HL-60/S4 (cell line): Measurements from ENCODE around the gene ARHGAP29.
"Not testable (repeated sequence)": the region's sequence is repeated elsewhere in the genome, so short reads cannot be mapped to it uniquely, and the experiment has no call there.

ENCODE experiments used
- in situ Hi-C: fragments of 300-500 bp; cut with MboI; formaldehyde crosslinking; loops from 2 replicates; pipeline ENCODE4 v1.14.3; 2022; ENCODE audit warnings: low sequenced_read_pairs

The ARHGAP29 gene

DNA sequence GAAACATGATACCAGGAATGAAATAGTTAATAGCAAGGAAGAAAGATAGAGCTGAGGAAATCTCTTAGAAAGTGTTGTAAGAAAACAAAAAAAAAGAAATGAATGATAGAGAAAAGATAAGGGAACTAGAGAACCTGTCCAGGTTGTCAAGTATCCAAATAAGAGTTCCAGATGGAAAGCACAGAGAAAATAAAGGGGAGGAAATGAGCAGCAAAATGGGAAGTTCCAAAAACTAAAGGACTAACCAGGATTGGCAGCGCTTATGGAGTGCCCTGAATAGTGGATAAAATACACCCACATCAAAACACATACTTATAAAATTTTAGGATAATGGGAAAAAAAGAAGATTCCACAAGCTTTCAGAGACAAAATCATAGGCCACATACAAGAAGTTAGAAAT is 55.2 kb downstream of the ARHGAP29 start:
- in situ Hi-C loops, result no loop called here

DNA sequence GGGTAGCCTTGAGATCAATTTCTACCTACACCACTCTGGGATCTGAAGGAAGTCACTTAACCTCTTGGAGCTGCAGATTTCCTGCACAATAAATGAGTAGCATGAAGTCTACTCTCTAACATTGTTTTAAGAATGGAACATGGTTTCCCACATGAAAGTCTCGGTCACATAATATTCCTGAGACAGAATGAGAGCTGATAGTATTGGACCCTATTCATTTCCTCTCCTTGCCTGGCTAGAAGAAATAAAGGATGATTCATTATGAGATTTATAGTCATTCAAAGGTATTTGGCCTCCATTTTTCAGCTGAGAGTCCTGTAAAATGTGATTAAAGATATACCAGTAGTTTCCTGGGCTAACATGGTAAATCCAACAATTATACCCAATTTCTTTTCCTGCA is 56.7 kb downstream of the ARHGAP29 start:
- in situ Hi-C loops, result no loop called here

DNA sequence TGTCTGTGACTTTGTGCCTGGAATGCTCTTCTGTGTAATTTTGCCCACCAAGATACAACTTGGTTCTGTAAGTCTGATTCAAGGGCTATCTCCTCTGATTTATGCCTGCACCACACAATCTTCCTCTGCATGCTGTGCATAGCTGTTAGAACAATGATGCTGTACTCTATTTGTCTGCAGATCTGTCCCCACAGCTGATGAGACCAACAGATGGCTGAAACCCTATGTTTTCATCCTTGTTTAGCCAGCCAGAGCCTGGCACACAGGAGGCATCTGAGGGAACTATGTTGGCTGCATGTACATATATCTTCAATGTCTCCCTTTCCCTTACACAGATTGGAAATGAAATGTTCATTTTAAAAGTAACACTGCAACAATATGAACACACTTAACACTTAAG is 58.5 kb downstream of the ARHGAP29 start:
- in situ Hi-C loops, result no loop called here

DNA sequence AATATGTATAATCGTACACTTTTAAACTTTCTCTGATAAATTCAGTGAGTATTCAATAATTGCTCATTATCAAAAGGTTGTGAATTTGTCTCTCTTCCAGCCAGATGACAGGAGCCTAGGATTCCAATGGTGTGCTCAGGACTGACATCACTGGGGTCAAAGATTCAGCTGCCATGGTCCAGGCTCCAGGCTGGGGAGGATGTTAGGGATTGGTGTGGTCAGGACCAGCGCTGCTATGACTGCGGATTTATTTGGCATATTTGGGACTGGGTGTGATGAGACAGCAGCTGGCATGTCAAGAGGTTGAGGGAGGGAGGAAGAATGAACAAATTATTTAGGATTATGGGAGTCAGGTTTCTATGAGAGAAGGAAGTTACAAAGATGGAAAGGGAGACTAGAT is 68.3 kb downstream of the ARHGAP29 start:
- in situ Hi-C loops, result no loop called here

DNA sequence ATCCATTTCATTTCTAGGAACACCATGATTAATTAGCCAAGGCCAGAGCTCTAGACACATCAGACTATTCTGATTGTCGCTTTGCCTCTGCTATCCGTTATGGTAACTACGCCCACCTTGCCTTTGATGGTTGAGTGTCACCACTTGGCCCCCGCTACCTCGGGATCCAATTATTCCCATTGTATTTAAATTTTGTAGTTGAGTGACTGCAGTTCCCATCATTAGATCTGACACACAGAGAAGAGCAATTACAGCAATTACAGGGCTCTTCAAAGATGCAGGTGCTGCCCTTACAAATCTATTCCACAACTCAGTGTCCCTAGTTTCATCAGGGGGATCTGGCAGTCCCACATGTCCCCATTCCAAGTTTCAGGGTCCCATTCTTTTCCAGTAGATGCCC is 71.5 kb downstream of the ARHGAP29 start:
- in situ Hi-C loops, result no loop called here

DNA sequence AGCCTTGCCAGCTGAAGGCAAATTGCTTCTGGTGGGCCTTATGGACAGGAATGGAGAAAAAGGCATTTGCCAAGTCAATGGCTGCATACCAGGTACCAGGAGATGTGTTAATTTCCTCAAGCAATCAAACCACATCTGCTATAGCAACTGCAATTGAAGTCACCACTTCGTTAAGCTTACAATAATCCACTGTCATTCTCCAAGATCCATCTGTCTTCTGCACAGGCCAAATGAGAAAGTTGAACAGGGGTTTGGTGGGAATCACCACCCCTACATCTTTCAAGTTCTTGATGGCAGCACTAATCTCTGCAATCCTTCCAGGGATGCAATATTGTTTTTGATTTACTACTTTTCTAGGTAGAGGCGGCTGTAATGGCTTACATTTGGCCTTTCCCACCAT is 72.5 kb downstream of the ARHGAP29 start:
- in situ Hi-C loops, result not testable (repeated sequence)

DNA sequence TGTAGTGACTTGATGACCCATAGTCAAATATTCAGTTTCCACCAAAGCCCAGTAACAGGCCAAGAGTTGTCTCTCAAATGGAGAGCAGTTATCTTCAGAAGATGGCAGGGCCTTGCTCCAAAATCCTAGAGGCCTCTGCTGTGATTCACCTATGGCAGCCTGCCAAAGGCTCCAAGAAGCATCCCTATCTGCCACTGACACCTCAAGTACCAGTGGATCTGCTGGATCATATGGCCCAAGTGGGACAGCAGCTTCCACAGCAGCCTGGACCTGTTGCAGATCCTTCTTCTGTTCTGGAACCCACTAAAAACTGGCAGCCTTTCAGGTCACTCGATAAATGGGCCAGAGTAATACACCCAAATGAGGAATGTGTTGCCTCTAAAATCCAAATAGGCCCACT is 73.3 kb downstream of the ARHGAP29 start:
- in situ Hi-C loops, result not testable (repeated sequence)

DNA sequence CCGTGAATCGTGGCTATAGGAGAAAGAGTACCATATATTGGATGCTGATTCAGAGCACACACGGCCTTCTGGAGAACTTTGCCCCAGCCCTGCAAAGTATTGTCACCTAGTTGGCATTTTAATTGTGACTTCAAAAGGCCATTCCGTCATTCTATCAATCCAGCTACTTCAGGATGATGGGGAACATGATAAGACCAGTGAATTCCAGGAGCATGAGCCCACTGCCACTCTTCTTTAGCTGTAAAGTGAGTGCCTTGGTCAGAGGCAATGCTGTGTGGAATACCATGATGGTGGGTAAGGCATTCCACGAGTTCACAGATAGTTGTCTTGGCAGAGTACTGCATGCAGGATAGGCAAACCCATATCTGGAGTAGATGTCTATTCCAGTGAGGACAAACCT is 74.1 kb downstream of the ARHGAP29 start:
- in situ Hi-C loops, result not testable (repeated sequence)

DNA sequence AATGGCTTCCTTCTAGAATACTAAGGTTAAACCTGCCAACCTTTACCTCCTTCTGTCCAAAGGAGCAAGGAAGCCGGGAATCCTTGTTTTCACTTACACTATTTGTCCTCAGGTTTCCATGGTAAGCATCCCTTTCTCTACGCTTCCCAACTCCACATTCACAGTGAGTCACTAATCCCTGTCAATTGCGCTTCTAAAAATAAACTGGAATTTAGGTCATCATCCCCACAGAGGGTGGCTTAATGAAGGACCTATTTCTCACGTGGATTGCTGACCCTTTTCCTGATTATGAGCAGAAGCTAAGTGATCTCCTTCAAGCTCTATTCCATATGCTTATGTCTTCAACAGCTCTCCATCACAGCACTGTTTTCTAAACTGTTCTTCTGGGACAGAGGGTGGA is 76.6 kb downstream of the ARHGAP29 start:
- in situ Hi-C loops, result no loop called here

DNA sequence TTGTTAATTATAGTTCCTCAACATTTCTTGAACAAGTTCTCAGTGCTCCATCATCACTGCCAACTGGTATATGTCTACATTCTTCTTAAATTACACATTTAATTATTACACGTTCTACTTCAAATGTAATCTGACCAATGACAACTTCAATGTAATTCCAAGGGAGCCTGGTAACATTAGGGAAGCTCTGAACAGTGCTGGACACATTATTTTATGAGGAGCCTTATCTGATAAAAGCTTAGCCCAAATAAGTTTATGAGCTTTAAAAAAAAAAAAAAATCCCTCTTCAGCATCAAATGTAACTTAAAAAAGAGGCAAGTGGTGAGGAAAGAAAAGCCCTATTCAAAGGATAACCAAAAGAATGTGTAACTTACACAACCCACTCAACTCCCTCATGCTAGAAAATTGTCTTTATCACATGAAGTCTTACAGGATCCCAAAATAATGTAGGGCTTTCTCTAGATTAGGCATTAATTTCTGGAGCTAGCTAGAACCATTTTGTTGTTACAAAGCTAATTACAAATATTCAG is 81.2 kb downstream of the ARHGAP29 start:
- in situ Hi-C loops, result no loop called here

DNA sequence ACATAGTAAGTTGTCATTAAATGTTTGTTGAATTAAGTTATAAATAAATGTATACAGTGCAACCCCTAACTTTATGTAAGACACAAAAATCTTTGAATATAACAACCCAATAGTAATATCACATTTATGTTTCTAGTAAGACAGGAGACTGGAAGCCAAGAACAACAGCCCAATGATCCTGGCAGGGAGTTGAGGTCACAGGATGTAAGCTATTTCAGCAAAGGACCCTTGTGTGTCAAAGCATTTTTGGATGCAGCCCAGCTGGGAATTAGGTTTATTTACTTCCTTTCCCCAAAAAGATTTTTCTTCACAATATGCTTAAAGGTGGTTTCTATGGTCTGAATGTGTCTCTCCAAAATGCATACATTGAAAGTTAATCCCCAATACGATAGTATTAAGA is 82.4 kb downstream of the ARHGAP29 start:
- in situ Hi-C loops, result no loop called here

DNA sequence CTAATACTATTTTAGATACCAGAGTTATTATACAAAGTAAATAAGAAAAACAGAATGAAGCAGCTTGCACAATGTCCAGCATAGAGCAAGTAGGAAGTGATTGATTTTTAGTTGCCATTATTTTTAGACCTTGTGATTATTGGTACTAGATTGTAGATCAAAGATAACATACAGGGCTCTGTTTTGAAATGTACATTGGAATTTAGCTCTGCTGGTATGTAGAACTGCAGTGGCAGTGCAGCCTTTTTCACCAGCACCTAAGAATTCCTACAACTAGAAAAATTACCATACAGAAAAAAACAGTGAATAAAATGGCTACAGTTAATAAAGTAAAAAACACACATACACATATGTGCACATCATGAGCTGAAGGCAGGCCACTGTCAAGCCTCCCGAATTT is 84.3 kb downstream of the ARHGAP29 start:
- in situ Hi-C loops, result no loop called here

DNA sequence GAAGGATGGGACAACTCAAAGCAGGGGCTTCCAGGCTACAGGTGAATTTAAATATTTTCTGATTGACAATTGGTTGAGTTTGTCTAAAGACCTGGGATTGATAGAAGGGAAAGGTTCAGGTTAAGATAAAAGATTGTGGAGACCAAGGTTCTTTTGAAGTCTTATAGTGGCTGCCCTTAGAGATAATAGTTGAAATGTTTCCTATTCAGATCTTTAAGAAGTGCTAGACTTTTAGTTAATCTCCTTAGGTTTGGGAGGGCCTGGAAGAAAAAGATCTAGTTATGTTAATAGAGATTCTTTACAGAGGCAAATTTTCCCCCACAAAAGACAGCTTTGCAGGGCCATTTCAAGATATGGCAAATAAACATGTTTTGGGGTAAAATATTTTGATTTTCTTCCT is 88.2 kb downstream of the ARHGAP29 start:
- in situ Hi-C loops, result not testable (repeated sequence)

DNA sequence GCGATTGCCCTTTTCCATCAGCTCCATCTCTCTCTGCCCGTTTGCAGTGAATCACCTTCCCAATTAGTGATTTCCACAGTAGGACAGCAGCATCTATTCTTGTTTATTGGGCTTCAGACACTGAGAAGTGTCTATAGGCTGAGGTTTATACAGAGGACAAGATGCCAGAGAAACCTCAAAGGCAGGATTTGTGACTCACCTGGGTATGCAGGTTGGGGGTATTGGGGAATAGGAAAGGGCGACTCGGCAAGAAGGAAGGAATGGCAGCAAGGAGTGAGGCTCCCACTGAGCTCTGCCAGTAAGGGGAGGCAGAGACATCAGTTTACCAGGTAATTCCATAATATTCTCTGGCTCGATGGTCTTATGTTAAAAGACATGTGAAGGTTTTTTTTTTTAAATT is 91.1 kb downstream of the ARHGAP29 start:
- in situ Hi-C loops, result no loop called here

DNA sequence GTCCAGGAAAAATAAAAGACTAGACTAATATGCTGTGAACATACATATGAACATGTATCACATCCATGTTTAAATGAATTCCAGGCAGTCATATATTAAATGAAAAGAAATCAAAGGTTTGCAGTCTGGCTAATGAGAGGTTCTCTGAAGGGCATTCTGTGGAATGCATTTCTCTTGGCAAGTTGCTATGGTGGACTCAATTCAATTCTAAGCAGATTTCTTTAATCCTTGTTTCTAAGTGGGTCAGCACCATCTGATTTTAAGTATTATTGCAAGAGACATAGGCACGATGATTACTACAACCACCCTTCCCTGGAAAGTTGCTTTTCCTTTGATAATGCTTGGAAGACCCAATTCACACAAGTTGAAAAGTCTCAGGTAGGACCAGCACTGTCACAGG is 92.5 kb downstream of the ARHGAP29 start:
- in situ Hi-C loops, result no loop called here

DNA sequence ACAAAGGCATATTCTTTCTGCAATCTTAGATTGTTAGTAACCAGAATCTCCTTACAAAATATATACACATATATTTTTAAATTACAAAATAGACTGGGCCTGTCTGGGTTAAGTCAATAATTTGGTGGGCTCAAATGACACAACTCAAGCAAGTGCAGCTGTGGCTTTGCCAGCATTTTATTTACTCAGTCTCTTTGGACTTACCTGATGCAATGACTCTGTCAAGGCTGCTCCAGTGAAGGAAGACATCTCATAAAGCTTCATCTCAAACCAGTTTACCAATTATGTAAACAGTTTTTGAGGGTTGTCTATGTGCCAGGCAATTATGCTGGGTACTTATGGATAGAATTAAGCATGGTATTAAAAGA is 93.6 kb downstream of the ARHGAP29 start:
- in situ Hi-C loops, result no loop called here

DNA sequence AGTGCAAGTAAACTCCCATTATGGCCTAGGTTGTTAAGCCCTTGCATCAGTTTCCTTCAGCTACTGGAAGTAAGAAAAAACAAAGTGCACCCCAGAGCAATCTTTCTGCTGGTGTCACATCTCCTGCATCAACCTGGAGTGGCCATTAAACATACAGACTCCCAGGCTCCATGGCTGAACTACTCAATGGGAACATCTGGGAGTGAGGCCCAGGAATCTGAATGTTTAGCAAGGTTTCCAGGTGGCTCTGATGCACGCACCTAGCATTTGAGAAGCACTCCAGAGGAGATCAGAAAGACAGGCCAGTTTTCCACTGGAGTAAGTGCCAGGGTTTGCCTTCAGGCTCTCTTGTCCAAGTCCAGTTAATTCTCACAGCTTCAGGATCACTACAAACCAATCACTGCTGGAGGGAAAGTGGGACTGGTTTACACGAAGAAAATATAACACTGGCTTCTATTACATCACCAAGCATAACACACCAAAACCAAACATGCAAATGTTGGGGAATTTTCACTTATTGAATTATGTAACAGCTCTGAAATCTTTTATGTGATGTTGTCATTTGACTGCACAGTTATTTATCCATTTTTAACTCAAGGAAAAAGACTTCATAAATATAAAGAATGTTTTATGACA is 94.1 kb downstream of the ARHGAP29 start:
- in situ Hi-C loops, result no loop called here

DNA sequence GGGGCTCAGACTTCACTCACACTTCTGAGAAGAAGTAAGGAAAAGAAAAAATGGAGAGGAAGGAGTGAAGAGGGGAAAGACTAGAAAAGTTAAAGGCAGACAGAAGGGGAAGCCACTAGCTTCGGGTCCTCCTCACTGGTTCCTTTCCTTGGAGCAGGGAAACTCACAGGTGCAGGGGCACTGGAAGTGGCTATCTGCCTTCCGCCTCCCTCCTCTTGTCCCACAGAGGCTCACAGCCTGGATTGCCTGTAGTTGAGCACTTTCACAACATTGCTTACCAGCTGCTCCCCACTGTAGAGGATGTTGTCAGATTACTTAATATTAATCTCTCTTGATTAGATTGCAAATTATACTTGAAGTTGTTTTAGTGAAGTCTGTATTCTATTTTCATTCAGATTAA is 94.8 kb downstream of the ARHGAP29 start:
- in situ Hi-C loops, result no loop called here

DNA sequence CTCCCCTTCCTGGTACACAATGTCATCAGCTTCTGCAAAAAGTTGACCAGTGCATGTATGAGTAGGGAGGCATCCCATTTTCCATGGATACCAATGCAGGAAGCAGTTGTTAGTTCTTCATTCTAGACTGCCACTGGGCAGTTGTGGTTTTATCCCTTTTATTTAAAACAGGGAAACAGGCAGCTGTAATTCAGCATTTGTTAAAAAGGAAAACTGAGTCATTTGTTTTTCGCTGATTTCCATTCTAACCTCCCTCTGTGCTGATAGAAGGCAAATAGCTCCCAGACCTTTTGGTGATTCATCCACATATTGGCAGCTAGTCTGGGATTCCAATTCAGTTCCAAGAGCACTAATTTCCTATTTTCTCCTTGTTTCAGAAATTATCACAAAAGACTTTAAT is 95.4 kb downstream of the ARHGAP29 start:
- in situ Hi-C loops, result no loop called here

DNA sequence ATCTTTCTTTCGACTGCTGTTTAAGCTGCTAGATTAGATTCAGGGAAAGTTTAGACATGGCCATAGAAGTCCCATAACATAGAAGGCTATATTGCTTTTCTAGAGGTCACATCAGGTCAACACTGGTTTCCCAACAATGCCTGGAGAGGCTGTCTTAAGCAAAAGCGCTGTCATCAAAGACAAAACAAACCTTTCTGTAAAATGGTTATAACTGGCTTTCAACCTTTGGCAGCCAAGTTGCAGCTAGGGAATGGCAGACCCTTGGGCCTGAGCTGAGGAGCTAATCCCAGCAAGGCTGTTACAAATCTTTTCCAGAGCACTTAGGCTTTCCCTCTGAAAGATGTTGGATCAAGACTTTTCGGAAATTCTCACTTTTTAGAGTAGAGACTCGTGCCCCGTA is 105.3 kb downstream of the ARHGAP29 start:
- in situ Hi-C loops, result no loop called here

DNA sequence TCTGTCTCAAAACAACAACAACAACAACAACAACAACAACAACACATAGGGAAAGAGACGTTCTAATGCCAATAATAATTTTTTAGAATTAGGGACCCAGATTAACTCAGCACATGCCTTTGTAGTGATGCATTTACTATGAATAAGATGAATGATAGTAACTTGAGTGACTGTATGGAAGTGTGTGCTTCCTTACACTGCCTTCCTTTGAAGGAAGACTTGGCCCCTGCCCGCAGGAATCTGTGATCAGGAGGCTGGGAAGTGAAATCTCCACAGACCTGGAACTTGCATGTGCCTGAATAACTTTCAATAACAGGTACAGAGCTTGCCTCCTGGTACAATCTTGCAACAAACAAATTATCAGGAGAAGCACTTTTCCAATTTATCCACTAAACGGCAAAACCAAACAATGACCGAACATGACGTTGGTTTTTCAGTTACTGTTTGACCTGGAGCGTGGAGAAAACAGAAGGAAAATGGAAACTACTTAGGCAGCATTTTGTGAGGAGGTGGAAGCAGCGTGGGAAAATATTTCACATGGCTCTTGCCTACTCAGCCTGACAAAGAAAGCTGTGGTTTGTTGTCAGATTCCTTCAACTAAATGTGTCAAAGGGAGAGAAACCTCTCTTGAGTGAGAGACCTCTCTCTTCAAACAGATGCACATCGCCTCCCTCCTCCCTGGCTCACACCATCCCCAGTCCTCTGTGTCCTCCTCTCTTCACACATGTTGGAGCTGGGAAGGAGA is 106.4 kb downstream of the ARHGAP29 start:
- in situ Hi-C loops, result no loop called here

DNA sequence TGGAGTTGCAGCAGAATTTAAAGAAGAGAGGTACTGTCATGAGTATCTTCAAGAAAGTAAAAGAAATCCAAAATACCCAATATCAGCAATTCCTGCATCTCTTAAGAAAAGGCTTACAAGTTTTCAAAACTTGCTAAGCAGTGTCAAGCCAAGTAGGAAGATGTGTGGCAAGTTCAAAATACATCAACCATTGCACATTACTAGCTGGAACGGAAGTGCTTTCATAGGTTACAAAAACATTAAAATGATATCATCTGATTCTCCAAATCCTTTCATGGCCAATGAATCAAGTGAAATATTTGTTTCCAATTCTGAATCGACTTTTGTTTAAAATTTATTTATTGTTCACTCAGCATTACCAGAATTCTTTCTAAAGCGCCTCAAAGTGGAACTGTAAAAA is 110.7 kb downstream of the ARHGAP29 start:
- in situ Hi-C loops, result no loop called here
